Astrocyte (in vitro differentiated cells and primary cell): Measurements from ENCODE around the gene SLC9C1. TPM values are rescaled to one million over a fixed set of nuclear protein-coding genes. Genes with fewer than 3 reads are reported as not detected.

Experiments used
- DNase-seq: peaks from one replicate; pipeline ENCODE4 v3.0.0-alpha.2; 2010; ENCODE audit warnings: low read depth
- FAIRE-seq: peaks from 2 replicates; lab custom pipeline; 2011; peaks lifted over from hg19 to GRCh38; lab: Jason Lieb, UNC
- H2AFZ ChIP-seq: 2 replicates; pipeline ENCODE4 v1.6.0; 2012; ENCODE audit warnings: low read depth, low read length, inconsistent platforms
- H3K27ac ChIP-seq: 2 replicates; pipeline ENCODE4 v1.5.1; 2011; ENCODE audit warnings: low read depth, low read length, inconsistent platforms
- H3K27me3 ChIP-seq: 2 replicates; pipeline ENCODE4 v1.6.0; 2011; ENCODE audit warnings: low read length, inconsistent platforms; ENCODE audit not compliant: insufficient read depth
- H3K36me3 ChIP-seq: 2 replicates; pipeline ENCODE4 v1.5.1; 2011; ENCODE audit warnings: low read length, inconsistent platforms; ENCODE audit not compliant: insufficient read depth
- H3K4me1 ChIP-seq: 2 replicates; pipeline ENCODE4 v1.5.1; 2011; ENCODE audit warnings: low read length, inconsistent platforms; ENCODE audit not compliant: insufficient read depth
- H3K4me2 ChIP-seq: 2 replicates; pipeline ENCODE4 v1.6.0; 2012; ENCODE audit warnings: low read length, inconsistent platforms
- H3K4me3 ChIP-seq: 2 replicates; pipeline ENCODE4 v1.5.1; 2011; ENCODE audit warnings: low read depth, mild to moderate bottlenecking, low read length, inconsistent platforms; ENCODE audit not compliant: insufficient read depth
- H3K79me2 ChIP-seq: 2 replicates; pipeline ENCODE4 v1.6.0; 2012; ENCODE audit warnings: mild to moderate bottlenecking, low read length, inconsistent platforms; ENCODE audit not compliant: insufficient read depth
- H3K9ac ChIP-seq: 2 replicates; pipeline ENCODE4 v1.6.0; 2012; ENCODE audit warnings: mild to moderate bottlenecking, low read length, inconsistent platforms
- H3K9me3 ChIP-seq: 2 replicates; pipeline ENCODE4 v1.5.1; 2012; ENCODE audit warnings: low read depth, mild to moderate bottlenecking, low read length, inconsistent platforms; ENCODE audit not compliant: insufficient read depth
- H4K20me1 ChIP-seq: 2 replicates; pipeline ENCODE4 v1.6.0; 2012; ENCODE audit warnings: low read length, inconsistent platforms; ENCODE audit not compliant: insufficient read depth
- H3K27ac Mint-ChIP-seq: one replicate; pipeline ENCODE4 v1.8.0; 2021; ENCODE audit warnings: mild to moderate bottlenecking, mixed read lengths; ENCODE audit not compliant: unreplicated experiment
- H3K27me3 Mint-ChIP-seq: one replicate; pipeline ENCODE4 v1.8.0; 2021; ENCODE audit warnings: low read depth, mixed read lengths; ENCODE audit not compliant: unreplicated experiment
- H3K36me3 Mint-ChIP-seq: one replicate; pipeline ENCODE4 v1.8.0; 2021; ENCODE audit warnings: low read depth, mixed read lengths; ENCODE audit not compliant: unreplicated experiment
- H3K4me1 Mint-ChIP-seq: one replicate; pipeline ENCODE4 v1.8.0; 2021; ENCODE audit warnings: low read depth, mixed read lengths; ENCODE audit not compliant: unreplicated experiment
- H3K4me3 Mint-ChIP-seq: one replicate; pipeline ENCODE4 v1.8.0; 2021; ENCODE audit warnings: mild to moderate bottlenecking, moderate library complexity, mixed read lengths; ENCODE audit not compliant: unreplicated experiment
- H3K9me3 Mint-ChIP-seq: one replicate; pipeline ENCODE4 v1.8.0; 2021; ENCODE audit warnings: mild to moderate bottlenecking, mixed read lengths; ENCODE audit not compliant: unreplicated experiment
- EZH2 ChIP-seq: IDR thresholded peaks from 2 replicates; pipeline ENCODE4 v1.6.1; 2012; ENCODE audit warnings: mild to moderate bottlenecking, low read length, inconsistent platforms; ENCODE audit not compliant: insufficient read depth
- total RNA-seq: library from RNA; stranded (reverse); gene quantifications from 2 replicates; pipeline ENCODE4 v1.2.1, GENCODE V29; 2021
- TF ChIP-seq, protein P1 (sequence below): IDR thresholded peaks from 2 replicates; pipeline ENCODE4 v1.5.1; 2011; ENCODE audit warnings: low read depth, mild to moderate bottlenecking, inconsistent platforms, low read length, moderate library complexity; ENCODE audit not compliant: insufficient read depth

SLC9C1 gene
- total RNA-seq, 1 donor from 2014 or later: not detected

GRCh38 chr3:112334691-112335433 is 40.8 kb upstream of the SLC9C1 start:
- Histone ChIP-seq H2AFZ (no peak overlapping the region), H3K27ac (no peak overlapping the region), H3K4me3 (no peak overlapping the region), H3K79me2 (no peaks in the 10 kb centered on the region), H3K9ac (no peak overlapping the region), H3K36me3 (no peaks in the 10 kb centered on the region), H4K20me1 (no peaks in the 10 kb centered on the region), H3K4me1 (peaks cover 4% of the 10 kb centered on the region), H3K27me3 (no peaks in the 10 kb centered on the region), H3K9me3 (no peaks in the 10 kb centered on the region), H3K4me2 (peak overlapping the region; percentile 98)
- Mint-ChIP-seq H3K27me3 (no peaks in the 10 kb centered on the region), H3K27ac (no peak overlapping the region), H3K36me3 (no peaks in the 10 kb centered on the region), H3K4me1 (peaks cover 24% of the 10 kb centered on the region), H3K9me3 (no peaks in the 10 kb centered on the region), H3K4me3 (peak overlapping the region; percentile 90)
- no peak for FAIRE-seq
- TF ChIP-seq EZH2: no peak
- TF ChIP-seq, protein P1, sequence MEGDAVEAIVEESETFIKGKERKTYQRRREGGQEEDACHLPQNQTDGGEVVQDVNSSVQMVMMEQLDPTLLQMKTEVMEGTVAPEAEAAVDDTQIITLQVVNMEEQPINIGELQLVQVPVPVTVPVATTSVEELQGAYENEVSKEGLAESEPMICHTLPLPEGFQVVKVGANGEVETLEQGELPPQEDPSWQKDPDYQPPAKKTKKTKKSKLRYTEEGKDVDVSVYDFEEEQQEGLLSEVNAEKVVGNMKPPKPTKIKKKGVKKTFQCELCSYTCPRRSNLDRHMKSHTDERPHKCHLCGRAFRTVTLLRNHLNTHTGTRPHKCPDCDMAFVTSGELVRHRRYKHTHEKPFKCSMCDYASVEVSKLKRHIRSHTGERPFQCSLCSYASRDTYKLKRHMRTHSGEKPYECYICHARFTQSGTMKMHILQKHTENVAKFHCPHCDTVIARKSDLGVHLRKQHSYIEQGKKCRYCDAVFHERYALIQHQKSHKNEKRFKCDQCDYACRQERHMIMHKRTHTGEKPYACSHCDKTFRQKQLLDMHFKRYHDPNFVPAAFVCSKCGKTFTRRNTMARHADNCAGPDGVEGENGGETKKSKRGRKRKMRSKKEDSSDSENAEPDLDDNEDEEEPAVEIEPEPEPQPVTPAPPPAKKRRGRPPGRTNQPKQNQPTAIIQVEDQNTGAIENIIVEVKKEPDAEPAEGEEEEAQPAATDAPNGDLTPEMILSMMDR: no peak
- DNase-seq: no peak

- Mint-ChIP-seq H3K4me1 (peaks cover 24% of the 10 kb centered on the region), H3K36me3 (no peaks in the 10 kb centered on the region), H3K27me3 (no peaks in the 10 kb centered on the region), H3K27ac (peak overlapping the region; percentile 75), H3K9me3 (no peaks in the 10 kb centered on the region), H3K4me3 (peak overlapping the region; percentile 90)
- H3K27me3 ChIP-seq: no peaks in the 10 kb centered on the region
- H3K9me3 ChIP-seq: no peaks in the 10 kb centered on the region
- peak overlapping the region; percentile 64 for H3K4me3 ChIP-seq
- H3K36me3 ChIP-seq: no peaks in the 10 kb centered on the region
- H3K9ac ChIP-seq: peak overlapping the region; percentile 70
- TF ChIP-seq, protein P1: no peak
- no peak for TF ChIP-seq EZH2
- H3K79me2 ChIP-seq: no peaks in the 10 kb centered on the region
- peak overlapping the region; percentile 98 for H3K4me2 ChIP-seq
- FAIRE-seq: no peak
- H3K4me1 ChIP-seq: peaks cover 4% of the 10 kb centered on the region
- peak overlapping the region; percentile 83 for H2AFZ ChIP-seq
- peak; percentile 38 for DNase-seq
- no peaks in the 10 kb centered on the region for H4K20me1 ChIP-seq
- H3K27ac ChIP-seq: no peak overlapping the region
Measured at GRCh38 chr3:112333381-112334317, 39.6 kb upstream of the SLC9C1 start.
